ENCODE results near the gene NOTCH4.

- TF ChIP-seq EZH2phosphoT487 (IDR thresholded peaks at IDR 0.05; ENCODE audit: insufficient read depth, low read depth) (no peak), EZH2 (IDR thresholded peaks at IDR 0.05; ENCODE audit: insufficient read depth, poor library complexity, severe bottlenecking) (no peak)
Measured at GRCh38 chr6:32177788-32178546, 45.9 kb downstream of the NOTCH4 start, which contains the start of gene RNF5.
